ACC112 (cell line): ENCODE results near the gene LIMS1.
"Not testable (repeated sequence)": the region's sequence is repeated elsewhere in the genome, so short reads cannot be mapped to it uniquely, and the experiment has no call there.

ENCODE experiments used
- H2AFZ ChIP-seq: fragments of 200-600 bp; sonication (generic); one replicate; pipeline ENCODE4 v1.6.0; 2017; ENCODE audit warnings: antibody characterized with exemption, low read length; ENCODE audit not compliant: unreplicated experiment
- H3K27ac ChIP-seq: fragments of 200-600 bp; sonication (generic); 2 replicates; pipeline ENCODE4 v1.5.1; 2014; ENCODE audit warnings: low read depth, mild to moderate bottlenecking, antibody characterized with exemption, low read length, moderate library complexity
- H3K27me3 ChIP-seq: fragments of 200-600 bp; sonication (generic); 2 replicates; pipeline ENCODE4 v1.6.1; 2014; ENCODE audit warnings: mild to moderate bottlenecking, antibody characterized with exemption, low read length, moderate library complexity, mixed read lengths; ENCODE audit not compliant: insufficient read depth
- H3K36me3 ChIP-seq: fragments of 200-600 bp; sonication (generic); 2 replicates; pipeline ENCODE4 v1.6.1; 2016; ENCODE audit warnings: mild to moderate bottlenecking, antibody characterized with exemption, low read length, moderate library complexity, mixed read lengths; ENCODE audit not compliant: insufficient read depth
- H3K4me1 ChIP-seq: fragments of 200-600 bp; sonication (generic); one replicate; pipeline ENCODE4 v1.6.1; 2016; ENCODE audit warnings: low read length, mixed read lengths; ENCODE audit not compliant: insufficient read depth, unreplicated experiment, control insufficient read depth
- H3K4me3 ChIP-seq: fragments of 200-600 bp; sonication (generic); 2 replicates; pipeline ENCODE4 v1.5.1; 2014; ENCODE audit warnings: mild to moderate bottlenecking, low read depth, low read length
- H3K79me2 ChIP-seq: fragments of 200-600 bp; sonication (generic); one replicate; pipeline ENCODE4 v1.6.0; 2016; ENCODE audit warnings: low read length; ENCODE audit not compliant: control insufficient read depth, unreplicated experiment, insufficient read depth

Gene LIMS1

DNA sequence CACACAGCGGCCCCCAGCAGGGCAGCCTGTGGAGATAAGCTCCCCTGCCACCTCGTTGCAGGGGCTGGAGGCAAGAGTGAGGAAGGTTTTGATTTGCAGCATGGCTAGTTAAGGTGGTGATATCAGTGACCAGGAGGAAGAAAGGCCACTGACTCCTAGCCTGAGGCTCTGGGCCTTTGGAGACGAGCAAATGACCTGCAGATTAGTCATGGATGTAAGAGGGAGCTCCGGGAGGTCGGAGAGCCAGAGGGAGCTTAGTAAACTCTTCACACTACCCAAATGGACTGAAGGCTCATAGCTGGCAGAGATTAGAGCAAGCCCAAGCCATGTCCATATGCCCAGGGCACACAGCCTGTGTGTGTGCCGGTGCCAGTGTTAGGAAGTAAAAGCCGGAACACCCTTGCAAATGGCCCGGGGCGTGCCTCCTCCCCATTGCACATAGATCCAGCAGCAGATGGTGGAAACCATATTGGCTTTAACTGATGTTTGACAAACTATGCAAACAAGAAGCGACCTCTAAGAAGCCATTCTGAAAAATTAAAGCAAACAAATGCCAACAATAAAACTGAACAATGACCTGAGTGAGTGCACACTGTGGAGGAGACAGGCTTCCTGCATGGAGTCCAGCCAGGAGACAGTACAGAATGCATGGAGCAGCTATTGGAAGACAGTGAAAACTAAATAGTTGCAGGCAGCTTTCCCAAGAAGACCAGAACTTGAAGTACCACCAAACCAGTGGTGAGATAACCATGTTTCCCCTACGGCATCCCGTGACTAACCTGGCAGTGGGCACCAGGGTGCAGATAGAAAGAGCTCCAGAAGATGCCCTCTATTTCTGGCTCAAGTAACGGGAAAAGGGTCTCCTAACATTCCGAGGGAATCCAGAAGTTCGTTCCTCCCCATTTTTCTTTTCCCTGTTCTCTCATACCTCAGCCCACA lies 154.8 kb downstream of the LIMS1 start:
- peaks cover 13% of the 10 kb centered on the region for H3K36me3 ChIP-seq
- H3K4me3 ChIP-seq, H3K27me3 ChIP-seq, H3K4me1 ChIP-seq, H2AFZ ChIP-seq, H3K79me2 ChIP-seq, H3K27ac ChIP-seq: not testable (repeated sequence)

DNA sequence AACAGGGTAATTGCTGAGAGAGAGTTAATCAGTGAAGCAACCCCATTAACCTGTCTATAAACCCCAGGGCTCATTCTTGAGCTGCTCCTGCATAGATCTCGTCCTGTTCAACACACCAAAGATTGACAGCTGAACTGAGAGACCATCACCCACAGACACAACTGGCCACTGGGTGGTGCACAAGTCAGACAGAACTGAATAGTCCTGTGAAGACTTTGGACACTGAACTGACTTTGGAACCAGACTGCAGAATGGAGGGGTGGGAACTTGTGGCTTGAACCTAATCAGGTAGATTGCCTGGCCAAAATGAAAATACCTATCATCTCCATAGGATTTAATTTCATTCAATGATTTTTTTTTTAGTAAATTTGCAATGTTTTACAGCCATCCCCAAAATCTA lies 155.7 kb downstream of the LIMS1 start:
- H3K79me2 ChIP-seq, H3K27me3 ChIP-seq, H2AFZ ChIP-seq, H3K4me3 ChIP-seq, H3K36me3 ChIP-seq, H3K27ac ChIP-seq, H3K4me1 ChIP-seq: not testable (repeated sequence)

DNA sequence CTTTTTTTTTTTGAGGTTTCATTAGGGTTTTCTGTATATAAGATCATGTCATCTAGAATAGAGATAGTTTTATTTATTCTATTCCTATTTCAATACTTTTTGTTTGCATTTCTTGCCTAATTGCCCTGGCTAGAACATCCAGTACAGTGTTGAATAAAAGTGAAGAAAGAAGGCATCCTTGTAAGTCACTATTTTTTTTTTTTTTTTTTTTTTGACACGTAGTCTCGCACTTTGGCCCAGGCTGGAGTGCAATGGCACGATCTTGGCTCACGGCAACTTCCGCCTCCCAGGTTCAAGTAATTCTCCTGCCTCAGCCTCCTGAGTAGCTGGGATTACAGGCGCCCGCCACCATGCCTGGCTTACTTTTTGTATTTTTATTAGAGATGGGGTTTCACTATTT lies 157.2 kb downstream of the LIMS1 start:
- Histone ChIP-seq H3K79me2 (no peaks in the 10 kb centered on the region), H2AFZ (no peak overlapping the region)

DNA sequence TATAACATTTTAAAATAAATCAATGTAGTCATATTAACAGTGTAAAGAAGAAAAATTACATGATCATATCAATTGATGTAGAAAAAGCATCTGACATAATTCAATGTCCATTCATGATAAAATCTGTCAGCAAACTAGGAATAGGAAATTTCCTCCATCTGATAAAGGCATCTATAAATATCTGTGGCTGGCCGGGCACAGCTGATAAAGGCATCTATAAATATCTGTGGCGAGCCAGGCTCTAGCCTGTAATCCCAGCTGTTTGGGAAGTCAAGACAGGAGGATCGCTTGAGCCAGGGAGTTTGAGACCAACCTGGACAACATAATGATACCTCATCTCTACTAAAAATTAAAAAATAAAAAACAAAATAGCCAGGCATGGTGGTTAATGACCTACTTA lies 166.9 kb downstream of the LIMS1 start:
- no peak overlapping the region for H3K27ac ChIP-seq
- no peaks in the 10 kb centered on the region for H3K79me2 ChIP-seq
- no peaks in the 10 kb centered on the region for H3K27me3 ChIP-seq
- H3K4me1 ChIP-seq: no peaks in the 10 kb centered on the region
- H3K4me3 ChIP-seq: no peak overlapping the region
- no peak overlapping the region for H2AFZ ChIP-seq
- H3K36me3 ChIP-seq: no peaks in the 10 kb centered on the region

More for the DNA sequence above, 157.2 kb downstream of the LIMS1 start:
- H3K4me3 ChIP-seq: no peak overlapping the region
- no peaks in the 10 kb centered on the region for H3K27me3 ChIP-seq
- no peaks in the 10 kb centered on the region for H3K36me3 ChIP-seq
- no peak overlapping the region for H3K27ac ChIP-seq
- H3K4me1 ChIP-seq: no peaks in the 10 kb centered on the region

DNA sequence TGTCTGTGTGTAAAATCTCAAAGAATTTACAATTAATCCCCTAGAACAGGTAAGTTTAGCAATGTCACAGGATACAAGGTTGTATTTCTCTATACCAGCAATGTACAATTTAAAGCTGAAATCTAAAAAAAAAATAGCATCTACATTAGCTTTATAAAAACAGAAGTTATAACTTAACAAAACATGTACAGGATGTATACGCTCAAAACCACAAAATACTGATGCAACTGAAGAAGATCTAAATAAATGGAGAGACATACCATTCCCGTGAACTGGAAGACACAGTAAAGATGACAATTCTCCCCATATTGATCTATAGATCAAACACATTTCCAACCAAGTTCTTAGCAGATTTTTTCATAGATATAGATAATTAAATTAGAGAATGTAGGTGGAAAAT lies 167.5 kb downstream of the LIMS1 start:
- Histone ChIP-seq H2AFZ (no peak overlapping the region), H3K4me3 (no peak overlapping the region), H3K79me2 (no peaks in the 10 kb centered on the region), H3K36me3 (no peaks in the 10 kb centered on the region), H3K27ac (no peak overlapping the region), H3K27me3 (no peaks in the 10 kb centered on the region), H3K4me1 (no peaks in the 10 kb centered on the region)

DNA sequence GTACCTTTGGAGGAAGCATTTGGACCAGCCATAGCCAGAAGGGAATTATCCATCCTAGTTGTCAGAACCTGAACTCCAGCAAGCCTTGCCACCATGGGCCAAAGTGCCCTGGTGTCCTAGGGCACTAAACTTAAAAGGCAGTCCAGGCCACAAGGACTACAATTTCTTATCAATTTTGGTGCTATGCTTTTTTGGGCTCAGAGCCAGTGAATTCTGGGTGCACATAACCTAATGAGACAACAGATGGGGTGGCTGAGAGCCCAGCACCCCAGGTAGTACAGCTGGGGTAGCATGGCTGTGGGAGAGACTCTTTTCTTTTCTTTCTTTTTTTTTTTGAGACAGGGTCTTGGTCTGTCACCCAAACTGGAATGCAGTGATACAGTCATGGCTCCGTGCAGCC lies 170.6 kb downstream of the LIMS1 start:
- no peaks in the 10 kb centered on the region for H3K36me3 ChIP-seq
- no peak overlapping the region for H3K27ac ChIP-seq
- no peak overlapping the region for H3K4me3 ChIP-seq
- no peaks in the 10 kb centered on the region for H3K4me1 ChIP-seq
- H3K79me2 ChIP-seq: no peaks in the 10 kb centered on the region
- no peak overlapping the region for H2AFZ ChIP-seq
- no peaks in the 10 kb centered on the region for H3K27me3 ChIP-seq

DNA sequence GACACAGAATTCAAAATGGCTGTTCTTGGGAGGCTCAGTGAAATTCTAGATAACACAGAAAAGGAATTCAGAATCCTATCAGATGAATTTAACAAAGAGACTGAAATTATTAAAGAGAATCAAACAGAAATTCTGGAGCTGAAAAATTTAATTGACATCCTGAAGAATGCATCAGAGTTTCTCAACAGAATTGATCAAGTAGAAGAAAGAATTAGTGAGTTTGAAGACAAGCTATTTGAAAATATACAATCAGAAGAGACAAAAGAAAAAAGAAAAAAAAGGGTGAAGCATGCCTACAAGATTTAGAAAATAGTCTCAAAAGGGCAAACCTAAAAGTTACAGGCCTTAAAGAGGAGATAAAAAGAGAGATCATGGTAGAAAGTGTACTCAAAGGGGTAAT lies 173.0 kb downstream of the LIMS1 start:
- Histone ChIP-seq H2AFZ (no peak overlapping the region), H3K27me3 (no peaks in the 10 kb centered on the region), H3K27ac (no peak overlapping the region), H3K79me2 (no peaks in the 10 kb centered on the region), H3K4me1 (no peaks in the 10 kb centered on the region), H3K4me3 (no peak overlapping the region), H3K36me3 (no peaks in the 10 kb centered on the region)

DNA sequence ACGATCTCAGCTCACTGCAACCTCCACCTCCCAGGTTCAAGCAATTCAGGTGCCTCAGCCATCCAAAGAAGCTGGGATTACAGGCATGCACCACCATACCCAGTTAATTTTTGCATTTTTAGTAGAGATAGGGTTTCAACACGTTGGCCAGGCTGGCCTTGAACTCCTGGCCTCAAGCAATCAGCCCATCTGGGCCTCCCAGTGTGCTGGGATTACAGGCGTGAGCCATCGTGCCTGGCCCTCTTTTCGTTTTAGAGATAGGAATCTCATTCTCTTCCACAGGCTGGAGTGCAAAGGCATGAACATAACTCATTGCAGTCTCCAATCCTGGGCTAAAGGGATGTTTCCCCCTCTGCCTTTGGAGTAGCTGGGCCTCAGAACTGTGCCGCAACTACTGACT lies 182.7 kb downstream of the LIMS1 start:
- not testable (repeated sequence) for H2AFZ ChIP-seq, H3K27ac ChIP-seq, H3K36me3 ChIP-seq, H3K27me3 ChIP-seq, H3K4me3 ChIP-seq, H3K4me1 ChIP-seq
- peaks cover 22% of the 10 kb centered on the region for H3K79me2 ChIP-seq

DNA sequence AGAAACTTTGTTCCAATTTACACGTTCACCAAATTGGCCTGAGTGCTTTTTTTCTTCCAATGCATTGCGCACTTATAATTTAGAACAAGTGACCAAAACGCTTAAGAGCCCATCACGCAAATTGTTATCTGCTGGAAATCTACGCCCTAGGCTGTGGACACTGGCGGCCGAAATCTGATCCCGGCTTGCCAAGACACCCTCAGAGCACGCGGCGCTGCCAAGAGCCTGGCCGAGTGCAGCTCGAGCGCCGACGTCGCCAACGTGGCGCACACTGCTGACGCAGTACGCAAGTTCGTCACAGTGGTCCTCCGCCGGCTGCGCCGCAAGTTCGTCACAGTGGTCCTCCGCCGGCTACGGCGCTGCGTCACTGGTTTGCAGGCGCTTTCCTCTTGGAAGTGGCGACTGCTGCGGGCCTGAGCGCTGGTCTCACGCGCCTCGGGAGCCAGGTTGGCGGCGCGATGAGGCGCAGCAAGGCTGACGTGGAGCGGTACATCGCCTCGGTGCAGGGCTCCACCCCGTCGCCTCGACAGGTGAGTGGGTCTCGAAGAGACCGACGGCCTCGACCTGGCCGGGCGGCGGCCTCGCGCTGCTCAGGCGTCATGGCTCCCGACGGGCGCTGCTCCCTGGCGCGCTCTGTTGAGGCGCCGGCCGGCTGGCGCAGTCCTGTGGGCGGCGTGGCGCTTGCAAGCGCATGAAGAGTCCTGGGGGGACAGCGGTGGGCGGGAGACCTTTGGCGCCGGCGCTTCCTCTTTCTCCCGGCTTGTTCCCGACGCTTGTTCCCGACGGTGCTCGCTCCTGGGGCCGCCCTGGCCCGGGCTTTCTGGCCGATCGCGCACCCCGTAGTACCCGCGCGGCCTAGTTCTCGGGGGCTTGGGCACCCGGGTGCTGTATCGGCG lies 185.1 kb downstream of the LIMS1 start, which contains the start of gene RANBP2:
Gene RANBP2 (plus strand): TSS at position 334 of the 896 bp plus-strand sequence. CDS start 125 bp downstream, at position 459.
- Histone ChIP-seq H3K36me3 (no peaks in the 10 kb centered on the region), H3K27ac (peak within 1 kb of the TSS; percentile 87), H3K4me1 (peaks cover 8% of the 10 kb centered on the region), H3K4me3 (peak within 1 kb of the TSS; percentile 93), H3K27me3 (no peaks in the 10 kb centered on the region), H2AFZ (peak within 1 kb of the TSS; percentile 91), H3K79me2 (peaks cover 40% of the 10 kb centered on the region)

DNA sequence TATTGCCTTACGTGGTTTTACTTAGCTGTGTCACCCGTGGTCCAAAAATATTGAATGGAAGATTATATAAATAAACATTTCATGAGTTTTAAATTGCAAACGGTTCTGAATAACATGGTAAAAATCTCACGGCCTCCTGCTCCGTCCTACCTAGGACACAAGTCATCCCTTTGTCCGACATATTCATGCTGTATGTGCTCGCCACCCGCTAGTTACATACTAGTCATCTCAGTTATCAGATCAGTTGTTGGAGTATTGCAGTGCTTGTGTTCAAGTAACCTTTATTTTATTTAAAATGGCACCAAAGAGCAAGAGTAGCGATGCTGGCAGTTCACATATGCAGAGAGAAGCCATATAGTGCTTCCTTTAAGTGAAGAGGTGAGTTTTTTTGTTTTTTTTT lies 191.8 kb downstream of the LIMS1 start:
- H3K4me3 ChIP-seq, H3K36me3 ChIP-seq, H3K27ac ChIP-seq, H3K4me1 ChIP-seq, H2AFZ ChIP-seq, H3K27me3 ChIP-seq: not testable (repeated sequence)
- peaks cover 67% of the 10 kb centered on the region for H3K79me2 ChIP-seq
